ENCODE results near the gene UBE2O. TPM values are rescaled to one million over a fixed set of nuclear protein-coding genes. Genes with fewer than 3 reads are reported as not detected.

The UBE2O gene
- total and polyA plus RNA-seq, 9 donors: 8.3 to 37.2 (median 27.9) TPM

- no peaks in the 10 kb centered on the region for H3K27me3 ChIP-seq
- no peaks in the 10 kb centered on the region for H3K36me3 ChIP-seq
- TF ChIP-seq EP300 (IDR thresholded peaks at IDR 0.05) (no peak), POLR2A (IDR thresholded peaks at IDR 0.05) (no peak), CTCF (IDR thresholded peaks at IDR 0.05) (peak in 1 of 3 donors; percentile 35)
- peak overlapping the region; percentile 11 to 46 for H3K27ac ChIP-seq
- peak overlapping the region; percentile 41 for H3K4me3 ChIP-seq
- no peaks in the 10 kb centered on the region for H3K9me3 ChIP-seq
- WGBS, 3 donors: 0 to 1% (median 0%) methylated on average over 48 to 65 of the region's 65 CpGs
- DNase-seq: peak in 3 of 5 donors; percentile 47 to 63 (median 53)
- peaks cover 12% of the 10 kb centered on the region for H3K4me1 ChIP-seq (ENCODE audit: insufficient read depth)
- intact Hi-C loops (cut with DNase I): no loop called here
Observed at GRCh38 chr17:76383546-76384221, 69.3 kb downstream of the UBE2O start.

GRCh38 chr17:76382803-76383545 is 70.0 kb downstream of the UBE2O start:
- TF ChIP-seq POLR2A (IDR thresholded peaks at IDR 0.05) (no peak), EP300 (IDR thresholded peaks at IDR 0.05) (no peak), CTCF (IDR thresholded peaks at IDR 0.05) (no peak)
- H3K27me3 ChIP-seq: no peaks in the 10 kb centered on the region
- intact Hi-C loops (cut with DNase I): no loop called here
- peaks cover 12% of the 10 kb centered on the region for H3K4me1 ChIP-seq (ENCODE audit: insufficient read depth)
- no peaks in the 10 kb centered on the region for H3K9me3 ChIP-seq
- H3K4me3 ChIP-seq: peak overlapping the region; percentile 41
- 1% methylated on average over 33 to 80 of the region's 80 CpGs for WGBS, 3 donors
- H3K27ac ChIP-seq: no peak overlapping the region
- no peaks in the 10 kb centered on the region for H3K36me3 ChIP-seq
- peak in 3 of 5 donors; percentile 50 to 56 (median 54) for DNase-seq

- WGBS, 3 donors: 25 to 39% (median 27%) methylated on average over 19 to 21 of the region's 21 CpGs
- intact Hi-C loops (cut with DNase I): no loop called here
- Histone ChIP-seq H3K4me3 (peak overlapping the region; percentile 41), H3K27me3 (no peaks in the 10 kb centered on the region), H3K4me1 (ENCODE audit: insufficient read depth) (peaks cover 12% of the 10 kb centered on the region), H3K27ac (no peak overlapping the region), H3K36me3 (no peaks in the 10 kb centered on the region), H3K9me3 (no peaks in the 10 kb centered on the region)
- peak in 1 of 5 donors; percentile 36 for DNase-seq
- TF ChIP-seq CTCF (IDR thresholded peaks at IDR 0.05) (no peak), EP300 (IDR thresholded peaks at IDR 0.05) (no peak), POLR2A (IDR thresholded peaks at IDR 0.05) (no peak)
Observed at GRCh38 chr17:76382351-76382802, 70.6 kb downstream of the UBE2O start.

- WGBS, 3 donors: 81 to 86% (median 82%) methylated on average over 19 of the region's 19 CpGs
- Histone ChIP-seq H3K27ac (no peak overlapping the region), H3K27me3 (no peaks in the 10 kb centered on the region), H3K9me3 (no peaks in the 10 kb centered on the region), H3K4me3 (no peak overlapping the region), H3K36me3 (no peaks in the 10 kb centered on the region), H3K4me1 (ENCODE audit: insufficient read depth) (peaks cover 14% of the 10 kb centered on the region)
- TF ChIP-seq POLR2A (IDR thresholded peaks at IDR 0.05): no peak
- no peak for TF ChIP-seq EP300 (IDR thresholded peaks at IDR 0.05)
- no peak for TF ChIP-seq CTCF (IDR thresholded peaks at IDR 0.05)
- intact Hi-C loops (cut with DNase I): no loop called here
- no peak for DNase-seq
Observed at GRCh38 chr17:76381633-76382350, 71.2 kb downstream of the UBE2O start.

Measured in ovary (tissue), 9 donors.